ENCODE measurements around the gene FSIP1. TPM values are rescaled to one million over a fixed set of nuclear protein-coding genes. Genes with fewer than 3 reads are reported as not detected.

The FSIP1 gene
- polyA plus RNA-seq, 3 donors: 0.10 to 0.48 (median 0.21) TPM

DNA sequence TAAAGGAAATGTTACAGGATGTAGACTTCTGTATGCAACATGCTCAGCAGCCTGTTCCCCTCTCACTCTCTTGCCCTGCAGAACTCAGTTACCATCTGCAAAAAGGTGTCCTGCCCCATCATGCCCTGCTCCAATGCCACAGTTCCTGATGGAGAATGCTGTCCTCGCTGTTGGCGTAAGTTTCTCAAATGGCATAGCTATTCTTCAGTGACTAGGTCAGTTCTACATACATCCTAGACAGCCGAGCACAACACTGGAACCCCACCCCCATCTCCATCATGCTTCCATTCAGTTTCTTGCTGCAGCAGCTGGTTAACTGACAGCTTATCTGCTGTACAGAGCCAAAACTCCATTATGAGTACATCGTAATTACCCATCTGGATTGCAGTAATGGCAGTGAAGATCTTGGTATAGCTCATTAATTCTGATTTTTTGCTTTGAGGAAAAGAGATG is 197.2 kb downstream of the FSIP1 start:
- no peak overlapping the region for H3K4me3 Mint-ChIP-seq
- DNase-seq: no peak
- WGBS (ENCODE audit: insufficient coverage): 94% methylated on average over 2 of the region's 4 CpGs
- Histone ChIP-seq H3K9ac (ENCODE audit: insufficient read depth, low read length, poor library complexity, severe bottlenecking) (no peak overlapping the region), H3K27me3 (ENCODE audit: control insufficient read depth in 2 of 2, insufficient read depth in 2 of 2, low read length in 2 of 2) (peaks cover 2 to 26% of the 10 kb centered on the region in 2 donors), H3K36me3 (replicated peaks in 1 of 2; ENCODE audit: control insufficient read depth in 1 of 2, insufficient read depth in 2 of 2, low read length in 2 of 2) (peaks cover 24 to 85% of the 10 kb centered on the region in 2 donors), H3K4me1 (ENCODE audit: control insufficient read depth in 1 of 2, insufficient read depth in 2 of 2, low read length in 2 of 2) (peaks cover 17 to 28% of the 10 kb centered on the region in 2 donors), H3K79me2 (ENCODE audit: insufficient read depth, low read length) (no peaks in the 10 kb centered on the region), H4K20me1 (ENCODE audit: insufficient read depth, low read length) (peaks cover 60% of the 10 kb centered on the region), H3K9me3 (replicated peaks in 1 of 2; ENCODE audit: control insufficient read depth in 1 of 2, insufficient read depth in 1 of 2, low read length in 2 of 2) (no peaks in the 10 kb centered on the region), H3K4me2 (replicated peaks; ENCODE audit: extremely low read depth, low read length, poor library complexity, severe bottlenecking) (no peak overlapping the region), H3K27ac (ENCODE audit: low read depth in 1 of 2, low read length in 2 of 2) (no peak overlapping the region), H3K4me3 (replicated peaks in 1 of 3; ENCODE audit: low read depth in 2 of 3, low read length in 3 of 3) (no peak overlapping the region), H2AFZ (ENCODE audit: insufficient read depth, low read depth, low read length, poor library complexity, severe bottlenecking) (no peak overlapping the region)
- H3K9me3 Mint-ChIP-seq: peaks cover 0 to 5% (median 0%) of the 10 kb centered on the region in 7 donors
- no peak overlapping the region for H3K27ac Mint-ChIP-seq
- peaks cover 90 to 94% of the 10 kb centered on the region in 2 donors for H3K36me3 Mint-ChIP-seq
- TF ChIP-seq CTCF (IDR thresholded peaks at IDR 0.05): no peak
- intact Hi-C loops (cut with micrococcal nuclease): loop anchor here (10.0 kb wide), 2 partner anchors 169 to 411 kb away; no protein-coding TSS in a partner anchor
- H3K27me3 Mint-ChIP-seq (ENCODE audit: low read depth in 3 of 3): peaks cover 10 to 35% (median 32%) of the 10 kb centered on the region in 3 donors
- H3K4me1 Mint-ChIP-seq: peaks cover 32% of the 10 kb centered on the region

DNA sequence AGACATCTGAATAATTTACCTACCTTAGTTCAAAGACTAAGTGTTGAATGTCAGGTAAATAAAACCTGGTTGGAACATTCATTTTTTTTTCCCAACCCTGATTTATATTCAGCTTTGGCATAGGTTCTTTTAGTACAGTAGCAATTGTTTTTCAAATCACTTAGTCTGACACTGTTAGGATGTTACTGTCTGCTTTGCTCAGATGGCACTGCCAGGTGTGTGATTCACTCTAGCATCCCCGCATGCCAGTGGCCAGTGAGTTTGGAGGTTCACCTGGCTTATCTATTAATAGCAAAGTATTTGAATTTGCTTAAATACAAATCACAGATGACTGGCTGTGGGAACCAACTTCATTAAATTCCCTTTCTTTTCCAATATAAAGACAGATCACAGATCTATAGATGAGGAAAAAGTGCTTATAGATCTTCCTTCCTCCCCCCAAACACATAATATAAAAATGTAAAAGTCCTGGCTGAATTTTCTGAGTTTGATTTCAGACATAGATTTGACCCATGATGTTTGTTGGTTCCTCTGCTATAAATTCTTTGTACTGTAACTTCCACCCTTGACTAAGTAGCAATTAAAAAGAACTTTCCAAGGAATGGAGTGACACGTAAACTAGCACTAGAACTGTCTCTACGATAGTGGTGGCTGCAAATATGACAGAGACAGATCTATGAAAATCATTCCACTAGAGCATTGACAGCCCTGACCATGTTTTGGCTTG is 197.8 kb downstream of the FSIP1 start:
- peaks cover 20 to 34% of the 10 kb centered on the region in 2 donors for H3K4me1 ChIP-seq (ENCODE audit: control insufficient read depth in 1 of 2, insufficient read depth in 2 of 2, low read length in 2 of 2)
- DNase-seq: no peak
- intact Hi-C loops (cut with micrococcal nuclease): loop anchor here (5.0 to 10.0 kb wide), 6 partner anchors 170 to 458 kb away; no protein-coding TSS in a partner anchor
- H3K27me3 ChIP-seq (ENCODE audit: control insufficient read depth in 2 of 2, insufficient read depth in 2 of 2, low read length in 2 of 2): peaks cover 2 to 27% of the 10 kb centered on the region in 2 donors
- H3K9me3 ChIP-seq (replicated peaks in 1 of 2; ENCODE audit: control insufficient read depth in 1 of 2, insufficient read depth in 1 of 2, low read length in 2 of 2): no peaks in the 10 kb centered on the region
- no peaks in the 10 kb centered on the region for H3K79me2 ChIP-seq (ENCODE audit: insufficient read depth, low read length)
- H3K36me3 ChIP-seq (replicated peaks in 1 of 2; ENCODE audit: control insufficient read depth in 1 of 2, insufficient read depth in 2 of 2, low read length in 2 of 2): peaks cover 19 to 79% of the 10 kb centered on the region in 2 donors
- H3K4me3 ChIP-seq (replicated peaks in 1 of 3; ENCODE audit: low read depth in 2 of 3, low read length in 3 of 3): no peak overlapping the region
- H4K20me1 ChIP-seq (ENCODE audit: insufficient read depth, low read length): peaks cover 58% of the 10 kb centered on the region
- Mint-ChIP-seq H3K4me1 (peaks cover 34% of the 10 kb centered on the region), H3K4me3 (peak overlapping the region; percentile 30 to 98), H3K36me3 (peaks cover 85 to 88% of the 10 kb centered on the region in 2 donors), H3K27ac (no peak overlapping the region), H3K9me3 (peaks cover 0 to 5% (median under 1%) of the 10 kb centered on the region in 7 donors), H3K27me3 (ENCODE audit: low read depth in 3 of 3) (peaks cover 10 to 37% (median 32%) of the 10 kb centered on the region in 3 donors)
- TF ChIP-seq CTCF (IDR thresholded peaks at IDR 0.05): no peak
- H2AFZ ChIP-seq (ENCODE audit: insufficient read depth, low read depth, low read length, poor library complexity, severe bottlenecking): no peak overlapping the region
- no peak overlapping the region for H3K9ac ChIP-seq (ENCODE audit: insufficient read depth, low read length, poor library complexity, severe bottlenecking)
- no peak overlapping the region for H3K4me2 ChIP-seq (replicated peaks; ENCODE audit: extremely low read depth, low read length, poor library complexity, severe bottlenecking)
- WGBS (ENCODE audit: insufficient coverage): 37% methylated on average over 2 of the region's 3 CpGs
- H3K27ac ChIP-seq (ENCODE audit: low read depth in 1 of 2, low read length in 2 of 2): no peak overlapping the region

Measured in CD14-positive monocyte (primary cell).